Mammary epithelial cell (primary cell): ENCODE results near the gene CYLD.

Source experiments
- CTCF ChIP-seq, 2 donors: IDR thresholded peaks in 1 of 2; conservative IDR thresholded peaks in 1 of 2; 2 replicates each; pipeline ENCODE4 v1.5.1; 2011 to 2012; ENCODE audit warnings: inconsistent platforms in 2 of 2, low read length in 2 of 2, mild to moderate bottlenecking in 2 of 2, control low read depth in 1 of 2, low read depth in 1 of 2; ENCODE audit not compliant: insufficient read depth in 1 of 2; ENCODE audit errors: extremely low read depth in 1 of 2
- EZH2 ChIP-seq: IDR thresholded peaks from 2 replicates; pipeline ENCODE4 v1.6.1; 2012; ENCODE audit warnings: low read length, inconsistent platforms, borderline replicate concordance

GRCh38 chr16:50736448-50736847 is 5.4 kb upstream of the CYLD start:
- no peak for TF ChIP-seq CTCF (conservative IDR thresholded peaks at IDR 0.05 in 1 of 2, IDR thresholded peaks at IDR 0.05 in 1 of 2; ENCODE audit: extremely low read depth in 1 of 2, insufficient read depth in 1 of 2, low read depth in 1 of 2, low read length in 2 of 2)
- no peak for TF ChIP-seq EZH2
